COLO668 (cell line): ENCODE results near the gene CHRFAM7A.
"Not testable (repeated sequence)": the region's sequence is repeated elsewhere in the genome, so short reads cannot be mapped to it uniquely, and the experiment has no call there.

Experiments used
- DNase-seq: peaks from one replicate; lab custom pipeline; 2025; ENCODE audit not compliant: unreplicated experiment; lab: John Stamatoyannopoulos, UW

Gene CHRFAM7A

GRCh38 chr15:30321063-30321462, 72.3 kb downstream of the CHRFAM7A start:
- DNase-seq, result not testable (repeated sequence)

GRCh38 chr15:30315704-30316103, 77.6 kb downstream of the CHRFAM7A start:
- not testable (repeated sequence) for DNase-seq

GRCh38 chr15:30310575-30310974, 82.8 kb downstream of the CHRFAM7A start:
- not testable (repeated sequence) for DNase-seq
